ENCODE results near the gene OR51Q1.

GRCh38 chr11:5467527-5467926, 45.6 kb downstream of the OR51Q1 start:
- TF ChIP-seq CTCF (IDR thresholded peaks at IDR 0.05; ENCODE audit: low read depth, low read length), result no peak
- TF ChIP-seq EZH2phosphoT487 (IDR thresholded peaks at IDR 0.05; ENCODE audit: low read depth), result no peak
